ENCODE measurements around the gene RAB11FIP2.

GRCh38 chr10:117956972-117957371 lies 89.8 kb downstream of the RAB11FIP2 start:
- no peak for TF ChIP-seq CTCF (IDR thresholded peaks at IDR 0.05)
- TF ChIP-seq POLR2A (IDR thresholded peaks at IDR 0.05): no peak

Data from thyroid gland (tissue), 4 donors.